HEK293 (cell line): Measurements from ENCODE around the gene CACNA1H.

Source experiments
- ZNF76 ChIP-seq: fragments of 450-650 bp; formaldehyde crosslinking; IDR thresholded peaks from 2 replicates; pipeline ENCODE4; 2016; ENCODE audit warnings: low read depth, missing biosample characterization, missing genetic modification characterization, borderline replicate concordance
- ZNF776 ChIP-seq: fragments of 450-650 bp; formaldehyde crosslinking; IDR thresholded peaks from 2 replicates; pipeline ENCODE4 v1.5.0; 2017; ENCODE audit warnings: missing biosample characterization, missing genetic modification characterization, borderline replicate concordance
- TF ChIP-seq, protein P1 (sequence below): fragments of 450-650 bp; formaldehyde crosslinking; IDR thresholded peaks from 2 replicates; pipeline ENCODE4 v1.5.1; 2016; ENCODE audit warnings: missing biosample characterization, missing genetic modification characterization
- TF ChIP-seq, protein P2 (sequence below): fragments of 450-650 bp; formaldehyde crosslinking; IDR thresholded peaks from 2 replicates; pipeline ENCODE4 v1.5.1; 2016; ENCODE audit warnings: missing biosample characterization, missing genetic modification characterization
- TF ChIP-seq, protein P3 (sequence below): fragments of 450-650 bp; formaldehyde crosslinking; IDR thresholded peaks from 2 replicates; pipeline ENCODE4 v1.5.1; 2016; ENCODE audit warnings: missing biosample characterization, missing genetic modification characterization

DNA sequence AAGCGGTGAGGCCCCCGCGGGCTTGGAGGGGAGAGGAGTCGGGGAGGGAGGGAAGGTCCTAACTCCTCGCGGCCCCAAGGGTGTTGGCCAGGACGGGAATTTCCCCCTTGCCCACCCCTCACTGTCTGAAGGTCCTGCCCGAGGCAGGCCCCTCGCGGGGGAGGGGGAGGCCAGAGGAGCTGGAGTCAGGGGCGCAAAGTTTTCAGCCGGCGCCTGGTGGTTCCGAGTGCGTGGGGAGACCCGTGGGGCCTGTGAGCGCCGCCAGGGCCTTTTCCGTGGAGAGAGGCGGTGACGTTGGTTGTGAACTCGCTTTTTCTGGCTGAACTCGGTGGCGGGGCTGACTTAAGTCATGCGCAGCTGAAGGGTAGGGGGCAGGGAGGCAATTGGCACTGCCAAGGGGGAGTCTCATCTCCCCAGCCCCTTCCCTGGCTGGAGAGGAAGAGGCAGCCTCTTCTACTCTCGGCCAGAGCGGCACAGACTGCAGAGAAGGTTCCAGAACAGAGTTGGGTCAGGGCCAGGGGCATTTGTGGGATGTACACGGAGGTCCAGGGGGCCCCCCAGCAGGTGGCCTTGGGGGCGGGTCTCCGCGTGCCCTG, 1.5 kb downstream of the CACNA1H start:
- TF ChIP-seq, protein P1, sequence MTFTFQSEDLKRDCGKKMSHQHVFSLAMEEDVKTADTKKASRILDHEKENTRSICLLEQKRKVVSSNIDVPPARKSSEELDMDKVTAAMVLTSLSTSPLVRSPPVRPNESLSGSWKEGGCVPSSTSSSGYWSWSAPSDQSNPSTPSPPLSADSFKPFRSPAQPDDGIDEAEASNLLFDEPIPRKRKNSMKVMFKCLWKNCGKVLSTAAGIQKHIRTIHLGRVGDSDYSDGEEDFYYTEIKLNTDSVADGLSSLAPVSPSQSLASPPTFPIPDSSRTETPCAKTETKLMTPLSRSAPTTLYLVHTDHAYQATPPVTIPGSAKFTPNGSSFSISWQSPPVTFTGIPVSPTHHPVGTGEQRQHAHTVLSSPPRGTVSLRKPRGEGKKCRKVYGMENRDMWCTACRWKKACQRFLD (tag by site-specific recombination) = no peak
- TF ChIP-seq, protein P2, sequence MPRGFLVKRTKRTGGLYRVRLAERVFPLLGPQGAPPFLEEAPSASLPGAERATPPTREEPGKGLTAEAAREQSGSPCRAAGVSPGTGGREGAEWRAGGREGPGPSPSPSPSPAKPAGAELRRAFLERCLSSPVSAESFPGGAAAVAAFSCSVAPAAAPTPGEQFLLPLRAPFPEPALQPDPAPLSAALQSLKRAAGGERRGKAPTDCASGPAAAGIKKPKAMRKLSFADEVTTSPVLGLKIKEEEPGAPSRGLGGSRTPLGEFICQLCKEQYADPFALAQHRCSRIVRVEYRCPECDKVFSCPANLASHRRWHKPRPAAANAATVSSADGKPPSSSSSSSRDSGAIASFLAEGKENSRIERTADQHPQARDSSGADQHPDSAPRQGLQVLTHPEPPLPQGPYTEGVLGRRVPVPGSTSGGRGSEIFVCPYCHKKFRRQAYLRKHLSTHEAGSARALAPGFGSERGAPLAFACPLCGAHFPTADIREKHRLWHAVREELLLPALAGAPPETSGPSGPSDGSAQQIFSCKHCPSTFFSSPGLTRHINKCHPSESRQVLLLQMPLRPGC (tag by site-specific recombination) = no peak
- no peak for TF ChIP-seq ZNF76 (tag by site-specific recombination)
- TF ChIP-seq ZNF776 = no peak
- TF ChIP-seq, protein P3, sequence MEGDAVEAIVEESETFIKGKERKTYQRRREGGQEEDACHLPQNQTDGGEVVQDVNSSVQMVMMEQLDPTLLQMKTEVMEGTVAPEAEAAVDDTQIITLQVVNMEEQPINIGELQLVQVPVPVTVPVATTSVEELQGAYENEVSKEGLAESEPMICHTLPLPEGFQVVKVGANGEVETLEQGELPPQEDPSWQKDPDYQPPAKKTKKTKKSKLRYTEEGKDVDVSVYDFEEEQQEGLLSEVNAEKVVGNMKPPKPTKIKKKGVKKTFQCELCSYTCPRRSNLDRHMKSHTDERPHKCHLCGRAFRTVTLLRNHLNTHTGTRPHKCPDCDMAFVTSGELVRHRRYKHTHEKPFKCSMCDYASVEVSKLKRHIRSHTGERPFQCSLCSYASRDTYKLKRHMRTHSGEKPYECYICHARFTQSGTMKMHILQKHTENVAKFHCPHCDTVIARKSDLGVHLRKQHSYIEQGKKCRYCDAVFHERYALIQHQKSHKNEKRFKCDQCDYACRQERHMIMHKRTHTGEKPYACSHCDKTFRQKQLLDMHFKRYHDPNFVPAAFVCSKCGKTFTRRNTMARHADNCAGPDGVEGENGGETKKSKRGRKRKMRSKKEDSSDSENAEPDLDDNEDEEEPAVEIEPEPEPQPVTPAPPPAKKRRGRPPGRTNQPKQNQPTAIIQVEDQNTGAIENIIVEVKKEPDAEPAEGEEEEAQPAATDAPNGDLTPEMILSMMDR = no peak
